Caco-2 (cell line): ENCODE data around the gene TMEM116. TPM values are rescaled to one million over a fixed set of nuclear protein-coding genes. Genes with fewer than 3 reads are reported as not detected.

ENCODE experiments used
- BruUV-seq: library from RNA; stranded (reverse); fragments of 400-500 nt; replicated peaks from 2 replicates; lab custom pipeline; 2021; lab: Mats Ljungman, UMichigan
- CTCF ChIA-PET: fragments of 300-600 bp; sonication (Branson Sonifier 250); formaldehyde crosslinking; loops from one replicate; lab custom pipeline; 2022; ENCODE audit warnings: antibody characterized with exemption; lab: Charles Lee
- POLR2A ChIA-PET: fragments of 300-600 bp; sonication (Branson Sonifier 250); formaldehyde crosslinking; loops from one replicate; lab custom pipeline; 2022; ENCODE audit warnings: antibody characterized with exemption; lab: Charles Lee
- DNase-seq, 2 experiments: peaks; one replicate each; pipeline versions ENCODE4 v3.0.0 to v3.0.0-alpha.2; 2020 to 2022
- H3K27me3 ChIP-seq: replicated peaks from 2 replicates; pipeline ENCODE4 v1.6.0; 2011; ENCODE audit warnings: low read length; ENCODE audit not compliant: control insufficient read depth, insufficient read depth
- H3K36me3 ChIP-seq: 2 replicates; pipeline ENCODE4 v1.5.1; 2011; ENCODE audit warnings: low read length; ENCODE audit not compliant: control insufficient read depth, insufficient read depth
- H3K4me1 ChIP-seq: fragments of 250-450 bp; sonication (Bioruptor Pico); 2 replicates; pipeline ENCODE4 v1.5.1; 2020; ENCODE audit warnings: mild to moderate bottlenecking
- H3K4me3 ChIP-seq: 2 replicates; pipeline ENCODE4 v1.5.1; 2011; ENCODE audit warnings: low read depth, mild to moderate bottlenecking, control low read depth, low read length
- H3K9me3 ChIP-seq: fragments of 250-450 bp; sonication (Bioruptor Pico); 2 replicates; pipeline ENCODE4 v1.5.1; 2020; ENCODE audit warnings: mild to moderate bottlenecking, moderate library complexity
- H3K27ac Mint-ChIP-seq: one replicate; pipeline ENCODE4 v1.8.0; 2022; ENCODE audit warnings: mixed read lengths; ENCODE audit not compliant: unreplicated experiment
- H3K27me3 Mint-ChIP-seq: one replicate; pipeline ENCODE4 v1.8.0; 2022; ENCODE audit warnings: mixed read lengths; ENCODE audit not compliant: insufficient read depth, unreplicated experiment
- H3K36me3 Mint-ChIP-seq: one replicate; pipeline ENCODE4 v1.8.0; 2022; ENCODE audit warnings: mild to moderate bottlenecking, mixed read lengths; ENCODE audit not compliant: insufficient read depth, unreplicated experiment
- H3K4me1 Mint-ChIP-seq: one replicate; pipeline ENCODE4 v1.8.0; 2022; ENCODE audit warnings: low read depth, mixed read lengths; ENCODE audit not compliant: unreplicated experiment
- H3K4me3 Mint-ChIP-seq: one replicate; pipeline ENCODE4 v1.8.0; 2022; ENCODE audit warnings: mild to moderate bottlenecking, moderate library complexity, mixed read lengths; ENCODE audit not compliant: unreplicated experiment
- H3K9me3 Mint-ChIP-seq: one replicate; pipeline ENCODE4 v1.8.0; 2022; ENCODE audit warnings: mixed read lengths; ENCODE audit not compliant: unreplicated experiment
- CTCF ChIP-seq, 2 experiments: fragments of 200-600 bp in 1 of 2; IDR thresholded peaks; 1 replicate in 1 of 2; 2 replicates in 1 of 2; pipeline versions ENCODE4 v1.5.1 to v1.8.0; 2011 to 2022; ENCODE audit warnings: antibody characterized with exemption in 1 of 2, control low read depth in 1 of 2, inconsistent platforms in 1 of 2, low read depth in 1 of 2, low read length in 1 of 2, mild to moderate bottlenecking in 1 of 2, moderate library complexity in 1 of 2; ENCODE audit not compliant: insufficient read depth in 1 of 2, severe bottlenecking in 1 of 2, unreplicated experiment in 1 of 2
- intact Hi-C: fragments of 100-400 bp; cut with micrococcal nuclease; formaldehyde crosslinking; loops from one replicate; pipeline ENCODE4 v1.10.0; 2022; ENCODE audit not compliant: unreplicated experiment
- total RNA-seq: library from RNA; stranded (reverse); gene quantifications from 2 replicates; pipeline ENCODE4 v1.2.3, GENCODE V29; 2022

The TMEM116 gene
- total RNA-seq, 1 experiment from 2014 or later = 11.0 TPM

- Histone ChIP-seq H3K9me3 (no peaks in the 10 kb centered on the region), H3K4me1 (peaks cover 14% of the 10 kb centered on the region), H3K4me3 (no peak overlapping the region), H3K27me3 (no peaks in the 10 kb centered on the region), H3K36me3 (no peaks in the 10 kb centered on the region)
- Mint-ChIP-seq H3K4me1 (peaks cover 19% of the 10 kb centered on the region), H3K27me3 (no peaks in the 10 kb centered on the region), H3K27ac (no peak overlapping the region), H3K36me3 (peaks cover 18% of the 10 kb centered on the region), H3K4me3 (no peak overlapping the region), H3K9me3 (no peaks in the 10 kb centered on the region)
- POLR2A ChIA-PET = no interaction called here
- intact Hi-C loops = no loop called here
- no peak for DNase-seq
- BruUV-seq = no TSS peak
- no peak for TF ChIP-seq CTCF (IDR thresholded peaks at IDR 0.05; ENCODE audit: insufficient read depth in 1 of 2, low read depth in 1 of 2, low read length in 1 of 2, severe bottlenecking in 1 of 2, unreplicated experiment in 1 of 2)
- CTCF ChIA-PET = no interaction called here
Observed at GRCh38 chr12:112008918-112009317, 4.0 kb downstream of the TMEM116 start.

- no peak overlapping the region for H3K4me3 Mint-ChIP-seq
- H3K36me3 Mint-ChIP-seq = peaks cover 8% of the 10 kb centered on the region
- Histone ChIP-seq H3K4me1 (peaks cover 14% of the 10 kb centered on the region), H3K4me3 (no peak overlapping the region), H3K27me3 (no peaks in the 10 kb centered on the region), H3K9me3 (no peaks in the 10 kb centered on the region), H3K36me3 (no peaks in the 10 kb centered on the region)
- no peaks in the 10 kb centered on the region for H3K27me3 Mint-ChIP-seq
- intact Hi-C loops = no loop called here
- CTCF ChIA-PET = no interaction called here
- no peak for TF ChIP-seq CTCF (IDR thresholded peaks at IDR 0.05; ENCODE audit: insufficient read depth in 1 of 2, low read depth in 1 of 2, low read length in 1 of 2, severe bottlenecking in 1 of 2, unreplicated experiment in 1 of 2)
- H3K27ac Mint-ChIP-seq = no peak overlapping the region
- POLR2A ChIA-PET = interaction anchor here (0.7 kb wide), 1 partner anchor 10 kb away, joined by 3 read pairs; no protein-coding TSS in a partner anchor
- H3K4me1 Mint-ChIP-seq = peaks cover 19% of the 10 kb centered on the region
- H3K9me3 Mint-ChIP-seq = no peaks in the 10 kb centered on the region
- BruUV-seq = no TSS peak
- no peak for DNase-seq
Observed at GRCh38 chr12:112007945-112008344, 5.0 kb downstream of the TMEM116 start.

DNA sequence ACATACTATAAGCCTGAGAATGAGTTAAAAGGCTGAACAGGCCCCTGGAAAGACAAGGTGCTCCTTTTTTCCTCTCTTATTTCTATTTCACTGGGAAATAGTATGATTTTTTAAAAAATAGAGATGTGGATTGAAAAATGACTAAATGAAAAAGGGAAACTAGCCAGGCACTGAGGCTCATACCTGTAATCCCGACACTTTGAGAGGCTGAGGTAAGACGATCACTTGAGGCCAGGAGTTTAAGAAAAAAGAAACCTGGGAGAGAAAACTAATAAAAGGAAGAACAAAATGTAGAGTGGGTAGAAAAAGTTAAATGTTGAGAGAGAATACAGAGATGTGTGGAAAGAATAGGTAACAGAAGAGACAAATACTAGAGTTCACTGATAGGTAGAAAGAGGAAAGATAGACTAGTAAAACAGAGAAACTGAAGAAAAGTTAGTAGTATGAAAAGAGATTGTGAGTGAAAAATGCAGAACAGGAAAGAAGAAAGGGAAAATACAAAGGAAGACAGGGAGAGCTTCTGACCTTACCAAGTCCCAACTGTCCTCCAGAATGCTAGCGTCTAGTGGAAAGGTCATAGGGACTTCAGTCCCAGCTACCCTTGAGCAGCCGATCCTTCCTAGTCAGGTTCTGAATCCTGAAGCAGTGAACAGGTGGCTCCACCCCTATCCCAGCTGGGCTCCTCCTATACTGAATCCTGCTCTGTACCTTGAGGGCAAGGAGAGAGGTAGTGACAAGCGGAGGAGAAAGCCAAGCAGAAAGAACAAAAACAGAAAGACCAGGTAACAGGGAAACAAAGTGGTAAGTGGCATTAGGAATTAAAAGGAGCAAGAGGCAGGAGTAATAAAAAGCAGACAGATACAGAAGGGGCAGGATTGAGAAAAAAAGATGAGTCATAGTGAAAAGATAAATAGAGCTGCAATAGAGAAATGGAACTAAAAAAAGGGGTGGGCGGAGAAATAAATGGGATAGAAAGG lies 7.3 kb downstream of the TMEM116 start:
- Mint-ChIP-seq H3K4me3 (peak overlapping the region; percentile 27), H3K9me3 (no peaks in the 10 kb centered on the region), H3K4me1 (peaks cover 12% of the 10 kb centered on the region), H3K36me3 (no peaks in the 10 kb centered on the region), H3K27me3 (no peaks in the 10 kb centered on the region), H3K27ac (peak overlapping the region; percentile 6)
- intact Hi-C loops = no loop called here
- no TSS peak for BruUV-seq
- H3K9me3 ChIP-seq = no peaks in the 10 kb centered on the region
- POLR2A ChIA-PET = no interaction called here
- H3K36me3 ChIP-seq = no peaks in the 10 kb centered on the region
- DNase-seq = peak; percentile 45 to 49
- H3K4me1 ChIP-seq = peaks cover 7% of the 10 kb centered on the region
- CTCF ChIA-PET = interaction anchor here (1.1 kb wide), 1 partner anchor 61 kb away, joined by 5 read pairs; no protein-coding TSS in a partner anchor
- H3K4me3 ChIP-seq = no peak overlapping the region
- TF ChIP-seq CTCF (IDR thresholded peaks at IDR 0.05; ENCODE audit: insufficient read depth in 1 of 2, low read depth in 1 of 2, low read length in 1 of 2, severe bottlenecking in 1 of 2, unreplicated experiment in 1 of 2) = no peak
- no peaks in the 10 kb centered on the region for H3K27me3 ChIP-seq
